ENCODE data around the gene FRMD8. TPM values are rescaled to one million over a fixed set of nuclear protein-coding genes. Genes with fewer than 3 reads are reported as not detected.

The FRMD8 gene
- total RNA-seq, 4 donors from 2014 or later = 32.5 to 44.7 (median 40.3) TPM

- TF ChIP-seq CTCF (IDR thresholded peaks at IDR 0.05; ENCODE audit: low read depth) = no peak
Measured at GRCh38 chr11:65454696-65455456, 68.4 kb downstream of the FRMD8 start.

- TF ChIP-seq CTCF (IDR thresholded peaks at IDR 0.05; ENCODE audit: low read depth) = no peak
Measured at GRCh38 chr11:65456418-65456817, 70.0 kb downstream of the FRMD8 start.

GRCh38 chr11:65459552-65459951 lies 73.1 kb downstream of the FRMD8 start:
- no peak for TF ChIP-seq CTCF (IDR thresholded peaks at IDR 0.05; ENCODE audit: low read depth)

Small RNAs within 50 kb of the gene (small RNA-seq; reads per million reads assigned to genes)
- not detected for gene RF01684

Other genes starting within 250 kb of the FRMD8 start
- gene SPDYC, start 216.4 kb upstream of the FRMD8 start, total RNA-seq = not detected
- gene CAPN1, start 204.7 kb upstream of the FRMD8 start, total RNA-seq = 100 to 1,000 TPM in 2 of 4 donors, 10 to 100 TPM in 2; 86.4 to 112 (median 95.7) TPM
- 1 to 10 TPM; 2.6 to 6.2 (median 4.9) TPM for gene POLA2, start 124.7 kb upstream of the FRMD8 start, total RNA-seq
- gene CDC42EP2, start 71.8 kb upstream of the FRMD8 start, total RNA-seq = 10 to 100 TPM; 16.5 to 38.6 (median 28.5) TPM
- gene DPF2, start 52.8 kb upstream of the FRMD8 start, total RNA-seq = 10 to 100 TPM; 20.1 to 34.1 (median 28.1) TPM
- not detected for gene TIGD3, start 31.9 kb upstream of the FRMD8 start, total RNA-seq
- gene SLC25A45, start 4.0 kb upstream of the FRMD8 start, total RNA-seq = 1 to 10 TPM in 3 of 4 donors, under 1 TPM in 1; 0.82 to 7.3 (median 6.8) TPM
- gene NEAT1, start 36.2 kb downstream of the FRMD8 start, total RNA-seq = 100 to 1,000 TPM; 537 to 773 (median 608) TPM
- over 10,000 TPM; 16,732 to 21,734 (median 18,618) TPM for gene MALAT1, start 112.4 kb downstream of the FRMD8 start, total RNA-seq
- gene SCYL1, start 138.4 kb downstream of the FRMD8 start, total RNA-seq = 10 to 100 TPM; 63.1 to 85.3 (median 67.0) TPM
- gene LTBP3, start 171.7 kb downstream of the FRMD8 start, total RNA-seq = 10 to 100 TPM; 24.8 to 81.3 (median 77.3) TPM
- 10 to 100 TPM; 24.2 to 66.2 (median 35.1) TPM for gene ZNRD2, start 183.8 kb downstream of the FRMD8 start, total RNA-seq
- 10 to 100 TPM; 15.2 to 48.8 (median 31.0) TPM for gene FAM89B, start 185.9 kb downstream of the FRMD8 start, total RNA-seq
- gene EHBP1L1, start 189.4 kb downstream of the FRMD8 start, total RNA-seq = 10 to 100 TPM; 27.1 to 79.5 (median 45.7) TPM
- gene KCNK7, start 209.2 kb downstream of the FRMD8 start, total RNA-seq = under 1 TPM in 1 of 4 donors, not detected in 3; 0.57 TPM
- gene MAP3K11, start 227.6 kb downstream of the FRMD8 start, total RNA-seq = 10 to 100 TPM; 25.2 to 58.6 (median 28.8) TPM
- 10 to 100 TPM; 10.3 to 25.2 (median 11.2) TPM for gene PCNX3, start 229.1 kb downstream of the FRMD8 start, total RNA-seq